ENCODE data around the gene RPS3. TPM values are rescaled to one million over a fixed set of nuclear protein-coding genes. Genes with fewer than 3 reads are reported as not detected.
A peak's percentile ranks its signal among the peaks of the same experiment; 100 is the strongest.

The RPS3 gene
- total and polyA plus RNA-seq, 2 experiments from 2014 or later = 1,745 to 2,793 TPM

DNA sequence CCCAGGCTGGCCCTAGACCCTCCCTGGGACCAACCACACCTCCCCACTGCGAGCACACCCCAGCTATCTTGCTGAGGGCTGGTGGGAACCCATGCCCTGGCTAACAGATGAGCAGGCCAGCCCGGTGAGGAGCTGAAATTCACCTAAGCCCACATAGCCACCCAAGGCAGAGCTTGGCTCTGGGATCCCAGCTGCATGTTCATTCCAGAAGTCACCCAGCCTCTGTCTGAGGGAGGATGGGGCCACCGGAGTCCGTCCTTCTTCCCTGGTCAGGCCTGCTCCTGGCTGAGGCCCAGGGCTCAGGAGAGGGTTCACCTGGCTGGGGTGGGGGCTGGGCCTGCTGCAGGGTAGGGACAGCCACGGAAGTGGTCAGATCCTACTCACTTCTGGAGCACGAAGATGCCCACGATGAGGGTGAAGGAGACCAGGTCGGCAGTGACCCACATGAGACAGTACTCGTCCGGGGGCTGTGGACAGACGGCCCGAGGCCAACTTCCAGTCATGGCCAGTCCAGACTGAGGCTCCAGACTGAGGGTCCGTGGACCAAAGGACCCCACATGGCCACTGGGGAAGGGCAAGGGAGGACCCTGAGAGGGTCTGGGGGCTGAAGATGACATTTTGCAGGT is 40.3 kb downstream of the RPS3 start:
- Histone ChIP-seq H2AFZ (peak overlapping the region; percentile 14; the same call in 1 of the 2 replicates), H3K9me2 (ENCODE audit: insufficient read depth) (no peaks in the 10 kb centered on the region), H3K27me3 (ENCODE audit: insufficient read depth) (no peaks in the 10 kb centered on the region), H3F3A (replicated peaks; ENCODE audit: low read depth) (no peaks in the 10 kb centered on the region), H3K4me2 (no peak overlapping the region), H3K4me3 (no peak overlapping the region), H3K27ac (ENCODE audit: low read depth) (no peak overlapping the region), H4K20me1 (replicated peaks; ENCODE audit: insufficient read depth) (no peaks in the 10 kb centered on the region), H3K4me1 (ENCODE audit: insufficient read depth) (0 out of 2 replicates have a peak, but pooled peaks cover 3% of the 10 kb centered on the region), H3K36me3 (ENCODE audit: insufficient read depth) (no peaks in the 10 kb centered on the region), H3K79me2 (replicated peaks; ENCODE audit: insufficient read depth) (no peaks in the 10 kb centered on the region)
- no peak for DNase-seq (ENCODE audit: low spot score)
- H3K27me3 Mint-ChIP-seq (ENCODE audit: insufficient read depth, low read depth, poor library complexity) = peaks cover 4% of the 10 kb centered on the region
- H3K4me1 Mint-ChIP-seq = peaks cover 25% of the 10 kb centered on the region
- ATAC-seq = no peak
- no peaks in the 10 kb centered on the region for H3K36me3 Mint-ChIP-seq (ENCODE audit: low read depth)
- H3K4me3 Mint-ChIP-seq = no peak overlapping the region
- TF ChIP-seq, protein P1, sequence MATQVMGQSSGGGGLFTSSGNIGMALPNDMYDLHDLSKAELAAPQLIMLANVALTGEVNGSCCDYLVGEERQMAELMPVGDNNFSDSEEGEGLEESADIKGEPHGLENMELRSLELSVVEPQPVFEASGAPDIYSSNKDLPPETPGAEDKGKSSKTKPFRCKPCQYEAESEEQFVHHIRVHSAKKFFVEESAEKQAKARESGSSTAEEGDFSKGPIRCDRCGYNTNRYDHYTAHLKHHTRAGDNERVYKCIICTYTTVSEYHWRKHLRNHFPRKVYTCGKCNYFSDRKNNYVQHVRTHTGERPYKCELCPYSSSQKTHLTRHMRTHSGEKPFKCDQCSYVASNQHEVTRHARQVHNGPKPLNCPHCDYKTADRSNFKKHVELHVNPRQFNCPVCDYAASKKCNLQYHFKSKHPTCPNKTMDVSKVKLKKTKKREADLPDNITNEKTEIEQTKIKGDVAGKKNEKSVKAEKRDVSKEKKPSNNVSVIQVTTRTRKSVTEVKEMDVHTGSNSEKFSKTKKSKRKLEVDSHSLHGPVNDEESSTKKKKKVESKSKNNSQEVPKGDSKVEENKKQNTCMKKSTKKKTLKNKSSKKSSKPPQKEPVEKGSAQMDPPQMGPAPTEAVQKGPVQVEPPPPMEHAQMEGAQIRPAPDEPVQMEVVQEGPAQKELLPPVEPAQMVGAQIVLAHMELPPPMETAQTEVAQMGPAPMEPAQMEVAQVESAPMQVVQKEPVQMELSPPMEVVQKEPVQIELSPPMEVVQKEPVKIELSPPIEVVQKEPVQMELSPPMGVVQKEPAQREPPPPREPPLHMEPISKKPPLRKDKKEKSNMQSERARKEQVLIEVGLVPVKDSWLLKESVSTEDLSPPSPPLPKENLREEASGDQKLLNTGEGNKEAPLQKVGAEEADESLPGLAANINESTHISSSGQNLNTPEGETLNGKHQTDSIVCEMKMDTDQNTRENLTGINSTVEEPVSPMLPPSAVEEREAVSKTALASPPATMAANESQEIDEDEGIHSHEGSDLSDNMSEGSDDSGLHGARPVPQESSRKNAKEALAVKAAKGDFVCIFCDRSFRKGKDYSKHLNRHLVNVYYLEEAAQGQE (IDR thresholded peaks at IDR 0.05; ENCODE audit: unreplicated experiment) = no peak
- TF ChIP-seq ZNF114 (CRISPR knock-in tag; IDR thresholded peaks at IDR 0.05) (no peak), POLR2AphosphoS5 (IDR thresholded peaks at IDR 0.05; ENCODE audit: low read depth) (no peak), STAT1 (IDR thresholded peaks at IDR 0.05; ENCODE audit: unreplicated experiment) (no peak), ZNF331 (CRISPR knock-in tag; IDR thresholded peaks at IDR 0.05; ENCODE audit: low read depth) (no peak), EZH2phosphoT487 (IDR thresholded peaks at IDR 0.05; ENCODE audit: unreplicated experiment) (no peak), JUNB (IDR thresholded peaks at IDR 0.05; ENCODE audit: unreplicated experiment) (no peak), EZH2 (IDR thresholded peaks at IDR 0.05; ENCODE audit: low read depth, unreplicated experiment) (no peak), NANOG (IDR thresholded peaks at IDR 0.05; ENCODE audit: borderline replicate concordance) (no peak), CREB1 (CRISPR knock-in tag; IDR thresholded peaks at IDR 0.05; ENCODE audit: low read depth) (no peak)
- TF ChIP-seq, protein P2, sequence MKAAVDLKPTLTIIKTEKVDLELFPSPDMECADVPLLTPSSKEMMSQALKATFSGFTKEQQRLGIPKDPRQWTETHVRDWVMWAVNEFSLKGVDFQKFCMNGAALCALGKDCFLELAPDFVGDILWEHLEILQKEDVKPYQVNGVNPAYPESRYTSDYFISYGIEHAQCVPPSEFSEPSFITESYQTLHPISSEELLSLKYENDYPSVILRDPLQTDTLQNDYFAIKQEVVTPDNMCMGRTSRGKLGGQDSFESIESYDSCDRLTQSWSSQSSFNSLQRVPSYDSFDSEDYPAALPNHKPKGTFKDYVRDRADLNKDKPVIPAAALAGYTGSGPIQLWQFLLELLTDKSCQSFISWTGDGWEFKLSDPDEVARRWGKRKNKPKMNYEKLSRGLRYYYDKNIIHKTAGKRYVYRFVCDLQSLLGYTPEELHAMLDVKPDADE (IDR thresholded peaks at IDR 0.05) = no peak
- TF ChIP-seq, protein P3, sequence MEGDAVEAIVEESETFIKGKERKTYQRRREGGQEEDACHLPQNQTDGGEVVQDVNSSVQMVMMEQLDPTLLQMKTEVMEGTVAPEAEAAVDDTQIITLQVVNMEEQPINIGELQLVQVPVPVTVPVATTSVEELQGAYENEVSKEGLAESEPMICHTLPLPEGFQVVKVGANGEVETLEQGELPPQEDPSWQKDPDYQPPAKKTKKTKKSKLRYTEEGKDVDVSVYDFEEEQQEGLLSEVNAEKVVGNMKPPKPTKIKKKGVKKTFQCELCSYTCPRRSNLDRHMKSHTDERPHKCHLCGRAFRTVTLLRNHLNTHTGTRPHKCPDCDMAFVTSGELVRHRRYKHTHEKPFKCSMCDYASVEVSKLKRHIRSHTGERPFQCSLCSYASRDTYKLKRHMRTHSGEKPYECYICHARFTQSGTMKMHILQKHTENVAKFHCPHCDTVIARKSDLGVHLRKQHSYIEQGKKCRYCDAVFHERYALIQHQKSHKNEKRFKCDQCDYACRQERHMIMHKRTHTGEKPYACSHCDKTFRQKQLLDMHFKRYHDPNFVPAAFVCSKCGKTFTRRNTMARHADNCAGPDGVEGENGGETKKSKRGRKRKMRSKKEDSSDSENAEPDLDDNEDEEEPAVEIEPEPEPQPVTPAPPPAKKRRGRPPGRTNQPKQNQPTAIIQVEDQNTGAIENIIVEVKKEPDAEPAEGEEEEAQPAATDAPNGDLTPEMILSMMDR (conservative IDR thresholded peaks at IDR 0.05; ENCODE audit: low read depth in 2 of 2) = no peak
- TF ChIP-seq, protein P4, sequence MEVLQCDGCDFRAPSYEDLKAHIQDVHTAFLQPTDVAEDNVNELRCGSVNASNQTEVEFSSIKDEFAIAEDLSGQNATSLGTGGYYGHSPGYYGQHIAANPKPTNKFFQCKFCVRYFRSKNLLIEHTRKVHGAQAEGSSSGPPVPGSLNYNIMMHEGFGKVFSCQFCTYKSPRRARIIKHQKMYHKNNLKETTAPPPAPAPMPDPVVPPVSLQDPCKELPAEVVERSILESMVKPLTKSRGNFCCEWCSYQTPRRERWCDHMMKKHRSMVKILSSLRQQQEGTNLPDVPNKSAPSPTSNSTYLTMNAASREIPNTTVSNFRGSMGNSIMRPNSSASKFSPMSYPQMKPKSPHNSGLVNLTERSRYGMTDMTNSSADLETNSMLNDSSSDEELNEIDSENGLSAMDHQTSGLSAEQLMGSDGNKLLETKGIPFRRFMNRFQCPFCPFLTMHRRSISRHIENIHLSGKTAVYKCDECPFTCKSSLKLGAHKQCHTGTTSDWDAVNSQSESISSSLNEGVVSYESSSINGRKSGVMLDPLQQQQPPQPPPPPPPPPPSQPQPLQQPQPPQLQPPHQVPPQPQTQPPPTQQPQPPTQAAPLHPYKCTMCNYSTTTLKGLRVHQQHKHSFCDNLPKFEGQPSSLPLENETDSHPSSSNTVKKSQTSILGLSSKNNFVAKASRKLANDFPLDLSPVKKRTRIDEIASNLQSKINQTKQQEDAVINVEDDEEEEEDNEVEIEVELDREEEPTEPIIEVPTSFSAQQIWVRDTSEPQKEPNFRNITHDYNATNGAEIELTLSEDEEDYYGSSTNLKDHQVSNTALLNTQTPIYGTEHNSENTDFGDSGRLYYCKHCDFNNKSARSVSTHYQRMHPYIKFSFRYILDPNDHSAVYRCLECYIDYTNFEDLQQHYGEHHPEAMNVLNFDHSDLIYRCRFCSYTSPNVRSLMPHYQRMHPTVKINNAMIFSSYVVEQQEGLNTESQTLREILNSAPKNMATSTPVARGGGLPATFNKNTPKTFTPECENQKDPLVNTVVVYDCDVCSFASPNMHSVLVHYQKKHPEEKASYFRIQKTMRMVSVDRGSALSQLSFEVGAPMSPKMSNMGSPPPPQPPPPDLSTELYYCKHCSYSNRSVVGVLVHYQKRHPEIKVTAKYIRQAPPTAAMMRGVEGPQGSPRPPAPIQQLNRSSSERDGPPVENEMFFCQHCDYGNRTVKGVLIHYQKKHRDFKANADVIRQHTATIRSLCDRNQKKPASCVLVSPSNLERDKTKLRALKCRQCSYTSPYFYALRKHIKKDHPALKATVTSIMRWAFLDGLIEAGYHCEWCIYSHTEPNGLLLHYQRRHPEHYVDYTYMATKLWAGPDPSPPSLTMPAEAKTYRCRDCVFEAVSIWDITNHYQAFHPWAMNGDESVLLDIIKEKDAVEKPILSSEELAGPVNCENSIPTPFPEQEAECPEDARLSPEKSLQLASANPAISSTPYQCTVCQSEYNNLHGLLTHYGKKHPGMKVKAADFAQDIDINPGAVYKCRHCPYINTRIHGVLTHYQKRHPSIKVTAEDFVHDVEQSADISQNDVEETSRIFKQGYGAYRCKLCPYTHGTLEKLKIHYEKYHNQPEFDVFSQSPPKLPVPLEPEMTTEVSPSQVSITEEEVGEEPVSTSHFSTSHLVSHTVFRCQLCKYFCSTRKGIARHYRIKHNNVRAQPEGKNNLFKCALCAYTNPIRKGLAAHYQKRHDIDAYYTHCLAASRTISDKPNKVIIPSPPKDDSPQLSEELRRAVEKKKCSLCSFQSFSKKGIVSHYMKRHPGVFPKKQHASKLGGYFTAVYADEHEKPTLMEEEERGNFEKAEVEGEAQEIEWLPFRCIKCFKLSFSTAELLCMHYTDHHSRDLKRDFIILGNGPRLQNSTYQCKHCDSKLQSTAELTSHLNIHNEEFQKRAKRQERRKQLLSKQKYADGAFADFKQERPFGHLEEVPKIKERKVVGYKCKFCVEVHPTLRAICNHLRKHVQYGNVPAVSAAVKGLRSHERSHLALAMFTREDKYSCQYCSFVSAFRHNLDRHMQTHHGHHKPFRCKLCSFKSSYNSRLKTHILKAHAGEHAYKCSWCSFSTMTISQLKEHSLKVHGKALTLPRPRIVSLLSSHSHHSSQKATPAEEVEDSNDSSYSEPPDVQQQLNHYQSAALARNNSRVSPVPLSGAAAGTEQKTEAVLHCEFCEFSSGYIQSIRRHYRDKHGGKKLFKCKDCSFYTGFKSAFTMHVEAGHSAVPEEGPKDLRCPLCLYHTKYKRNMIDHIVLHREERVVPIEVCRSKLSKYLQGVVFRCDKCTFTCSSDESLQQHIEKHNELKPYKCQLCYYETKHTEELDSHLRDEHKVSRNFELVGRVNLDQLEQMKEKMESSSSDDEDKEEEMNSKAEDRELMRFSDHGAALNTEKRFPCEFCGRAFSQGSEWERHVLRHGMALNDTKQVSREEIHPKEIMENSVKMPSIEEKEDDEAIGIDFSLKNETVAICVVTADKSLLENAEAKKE (CRISPR knock-in tag; IDR thresholded peaks at IDR 0.05) = no peak
- no peaks in the 10 kb centered on the region; the same call in 2 of the 3 replicates for H3K9me3 Mint-ChIP-seq
- no peak overlapping the region for H3K27ac Mint-ChIP-seq
